ENCODE results near the gene LIMK1. TPM values are rescaled to one million over a fixed set of nuclear protein-coding genes. Genes with fewer than 3 reads are reported as not detected.

LIMK1 gene
- total RNA-seq (10 to 100 TPM in 6 of 7 donors, 1 to 10 TPM in 1; 8.2 to 38.7 (median 29.1) TPM), polyA plus RNA-seq (10 to 100 TPM in 1 of 2 donors, 1 to 10 TPM in 1; 7.6 to 16.5 TPM)
- long read RNA-seq, donor 1, partial matches to known transcripts = 8 of 11 reads
- long read RNA-seq, donor 1, other reads (novel, unspliced or antisense) = 2 of 11 reads
- long read RNA-seq, donor 2, transcript LIMK1-201 (16 exons, 3,219 nt) = major isoform, 14 of 19 reads
- long read RNA-seq, donor 2, partial matches to known transcripts = 5 of 19 reads
- long read RNA-seq, donor 2, other reads (novel, unspliced or antisense) = 0 of 19 reads
- long read RNA-seq, donor 3, partial matches to known transcripts = 1 of 4 reads
- long read RNA-seq, donor 3, other reads (novel, unspliced or antisense) = 2 of 4 reads

DNA sequence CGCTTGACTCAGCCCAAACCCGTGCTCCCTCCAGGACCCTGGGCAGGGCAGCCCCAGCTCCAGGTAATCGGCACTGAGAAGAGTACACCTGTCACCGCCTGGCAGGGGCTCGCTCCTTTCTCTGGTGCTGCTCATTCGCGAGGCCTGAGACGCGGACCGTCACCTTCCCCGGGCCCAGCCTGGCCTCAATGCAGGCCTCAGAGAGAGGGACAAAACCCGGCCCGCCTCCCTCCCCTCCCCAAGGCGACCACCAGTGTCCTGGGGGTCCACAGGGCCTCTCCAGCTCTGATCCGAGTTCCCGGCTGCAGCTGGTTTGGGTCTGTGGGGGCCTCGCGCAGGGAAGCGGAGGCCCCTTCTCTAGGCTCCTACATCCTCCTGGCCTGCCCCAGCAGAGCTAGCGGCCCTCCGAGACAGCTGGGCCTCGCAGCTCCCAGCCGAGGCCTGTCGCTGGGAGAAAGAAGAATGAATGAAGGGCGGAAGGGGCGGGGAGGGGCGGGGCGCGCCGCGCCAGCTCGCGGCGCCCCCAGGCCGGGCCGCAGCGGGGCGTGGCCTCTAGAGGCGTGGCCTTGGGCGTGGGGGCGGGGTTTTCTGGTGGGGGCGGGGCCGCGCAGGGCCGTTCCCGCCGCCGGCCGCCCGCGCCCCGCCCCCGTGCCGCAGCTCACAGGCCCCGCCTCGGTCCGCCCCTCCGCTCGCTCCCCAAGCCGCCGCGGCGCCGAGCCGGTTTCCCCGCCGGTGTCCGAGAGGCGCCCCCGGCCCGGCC is at the start of gene LIMK1:
LIMK1 (plus strand) TSS at position 688 of the 760 bp plus-strand sequence. CDS start 187 bp downstream, outside the sequence.
- no peaks in the 10 kb centered on the region for H3K27me3 ChIP-seq
- 7 to 16% (median 14%) methylated on average over 24 to 71 of the region's 71 CpGs for WGBS, 3 donors
- TF ChIP-seq EP300 (IDR thresholded peaks at IDR 0.05) (no peak), POLR2A (IDR thresholded peaks at IDR 0.05) (no peak)
- TF ChIP-seq, protein P1, sequence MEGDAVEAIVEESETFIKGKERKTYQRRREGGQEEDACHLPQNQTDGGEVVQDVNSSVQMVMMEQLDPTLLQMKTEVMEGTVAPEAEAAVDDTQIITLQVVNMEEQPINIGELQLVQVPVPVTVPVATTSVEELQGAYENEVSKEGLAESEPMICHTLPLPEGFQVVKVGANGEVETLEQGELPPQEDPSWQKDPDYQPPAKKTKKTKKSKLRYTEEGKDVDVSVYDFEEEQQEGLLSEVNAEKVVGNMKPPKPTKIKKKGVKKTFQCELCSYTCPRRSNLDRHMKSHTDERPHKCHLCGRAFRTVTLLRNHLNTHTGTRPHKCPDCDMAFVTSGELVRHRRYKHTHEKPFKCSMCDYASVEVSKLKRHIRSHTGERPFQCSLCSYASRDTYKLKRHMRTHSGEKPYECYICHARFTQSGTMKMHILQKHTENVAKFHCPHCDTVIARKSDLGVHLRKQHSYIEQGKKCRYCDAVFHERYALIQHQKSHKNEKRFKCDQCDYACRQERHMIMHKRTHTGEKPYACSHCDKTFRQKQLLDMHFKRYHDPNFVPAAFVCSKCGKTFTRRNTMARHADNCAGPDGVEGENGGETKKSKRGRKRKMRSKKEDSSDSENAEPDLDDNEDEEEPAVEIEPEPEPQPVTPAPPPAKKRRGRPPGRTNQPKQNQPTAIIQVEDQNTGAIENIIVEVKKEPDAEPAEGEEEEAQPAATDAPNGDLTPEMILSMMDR (IDR thresholded peaks at IDR 0.05) = no peak
- no peaks in the 10 kb centered on the region for H3K9me3 ChIP-seq
- peaks cover 6% of the 10 kb centered on the region for H3K4me1 ChIP-seq (ENCODE audit: insufficient read depth)
- DNase-seq = peak; percentile 76 to 89 (median 86)
- no peaks in the 10 kb centered on the region for H3K36me3 ChIP-seq
- H3K4me3 ChIP-seq = peak within 1 kb of the TSS; percentile 84
- H3K27ac ChIP-seq = peak within 1 kb of the TSS; percentile 12 to 51
- intact Hi-C loops (cut with DNase I) = loop anchor here in 1 of 4 donors (10.0 kb wide), 1 partner anchor 92 kb away; the partner anchor contains the start of gene EIF4H

DNA sequence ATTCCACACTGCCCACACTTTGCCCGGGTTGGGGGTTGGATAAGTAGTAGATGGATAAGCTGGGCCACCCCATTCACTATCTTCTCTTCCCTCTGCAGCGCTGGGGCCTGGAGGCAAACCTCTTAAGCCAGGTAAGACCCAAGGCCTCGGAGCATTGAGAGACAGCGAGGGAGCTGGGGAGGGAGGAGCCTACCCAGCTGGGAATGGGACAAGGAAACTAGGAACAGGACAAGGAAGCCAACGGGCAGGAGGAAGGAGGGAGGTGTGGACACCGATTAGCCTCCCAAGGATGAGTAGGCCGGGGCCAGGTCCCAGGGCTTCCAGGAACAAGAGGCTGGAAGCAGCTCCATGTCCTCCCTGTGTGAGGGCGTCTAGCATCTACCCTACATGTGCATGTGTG is 46.0 kb upstream of the LIMK1 start:
- Histone ChIP-seq H3K27me3 (no peaks in the 10 kb centered on the region), H3K4me3 (no peak overlapping the region), H3K36me3 (no peaks in the 10 kb centered on the region), H3K4me1 (ENCODE audit: insufficient read depth) (peaks cover 5% of the 10 kb centered on the region), H3K27ac (no peak overlapping the region), H3K9me3 (no peaks in the 10 kb centered on the region)
- TF ChIP-seq POLR2A (IDR thresholded peaks at IDR 0.05) = no peak
- TF ChIP-seq EP300 (IDR thresholded peaks at IDR 0.05) = no peak
- TF ChIP-seq, protein P1 (IDR thresholded peaks at IDR 0.05) = no peak
- WGBS, 3 donors = 63 to 85% (median 80%) methylated on average over 8 of the region's 8 CpGs
- peak in 1 of 5 donors; percentile 33 for DNase-seq
- intact Hi-C loops (cut with DNase I) = no loop called here

DNA sequence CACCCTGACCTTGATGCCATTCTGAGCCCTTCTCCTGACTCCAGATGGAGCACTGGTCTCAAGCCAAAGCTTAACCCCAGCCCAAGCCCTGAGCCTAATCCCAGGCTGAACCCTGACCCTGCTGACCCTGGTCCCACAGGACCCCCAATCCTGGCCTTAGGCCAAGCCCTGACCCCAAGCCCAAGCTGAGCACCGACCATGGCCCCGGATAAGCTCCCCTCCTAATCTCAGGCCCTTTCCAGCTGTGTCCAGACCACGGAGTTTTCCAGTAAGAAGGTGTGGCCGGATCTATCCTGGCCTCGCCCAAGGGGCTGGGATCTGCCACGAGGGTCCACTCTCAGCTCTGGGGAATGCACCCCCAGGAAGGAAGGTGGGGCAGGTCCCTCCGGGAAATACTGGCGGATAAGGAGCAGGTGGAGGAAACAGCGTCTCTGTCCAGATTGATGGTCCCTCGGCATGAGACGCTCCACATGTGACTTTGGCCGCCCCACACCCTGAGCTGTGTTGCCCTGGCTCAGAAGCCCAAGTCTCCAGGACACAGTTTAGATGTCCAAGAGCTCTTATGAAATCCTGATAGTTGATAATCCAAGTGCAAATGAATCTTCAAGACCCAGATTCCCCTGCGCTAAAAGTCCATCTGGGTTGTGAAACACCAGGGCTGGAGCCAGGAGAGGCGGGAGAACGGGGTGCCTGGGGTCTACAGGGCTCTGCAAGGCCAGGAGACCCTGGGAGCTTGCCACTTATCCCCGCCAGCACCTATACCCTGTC is 45.2 kb upstream of the LIMK1 start:
- TF ChIP-seq POLR2A (IDR thresholded peaks at IDR 0.05) (no peak), EP300 (IDR thresholded peaks at IDR 0.05) (no peak)
- TF ChIP-seq, protein P1 (IDR thresholded peaks at IDR 0.05) = no peak
- 77 to 90% (median 82%) methylated on average over 16 of the region's 16 CpGs for WGBS, 3 donors
- Histone ChIP-seq H3K4me3 (no peak overlapping the region), H3K9me3 (no peaks in the 10 kb centered on the region), H3K27me3 (no peaks in the 10 kb centered on the region), H3K4me1 (ENCODE audit: insufficient read depth) (peaks cover 8% of the 10 kb centered on the region), H3K36me3 (no peaks in the 10 kb centered on the region), H3K27ac (no peak overlapping the region)
- DNase-seq = peak in 1 of 5 donors; percentile 46
- intact Hi-C loops (cut with DNase I) = no loop called here

DNA sequence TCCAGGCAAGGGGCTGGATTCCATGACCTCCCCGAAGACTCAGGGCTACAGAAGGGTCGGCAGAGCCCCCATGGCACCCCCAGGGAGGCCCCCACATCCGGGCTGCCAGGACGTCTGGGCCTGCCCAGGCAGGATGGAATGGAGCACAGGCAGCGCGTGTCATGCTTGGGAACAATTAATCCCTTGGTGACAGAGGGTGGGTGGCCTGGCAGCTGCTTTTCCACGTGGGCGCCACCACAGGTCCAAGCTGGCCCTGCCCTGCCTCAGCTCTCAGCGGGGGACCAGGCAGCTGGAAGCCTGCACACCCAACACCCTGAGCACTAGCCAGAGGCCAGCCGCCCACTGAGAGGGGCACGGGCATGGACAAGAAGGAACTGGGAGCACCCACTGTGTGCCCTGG is 44.3 kb upstream of the LIMK1 start:
- H3K4me1 ChIP-seq (ENCODE audit: insufficient read depth) = peaks cover 3% of the 10 kb centered on the region
- no peak for DNase-seq
- no peaks in the 10 kb centered on the region for H3K9me3 ChIP-seq
- intact Hi-C loops (cut with DNase I) = no loop called here
- no peaks in the 10 kb centered on the region for H3K36me3 ChIP-seq
- H3K27me3 ChIP-seq = no peaks in the 10 kb centered on the region
- WGBS, 3 donors = 84 to 90% (median 84%) methylated on average over 11 of the region's 11 CpGs
- no peak overlapping the region for H3K4me3 ChIP-seq
- no peak overlapping the region for H3K27ac ChIP-seq
- no peak for TF ChIP-seq EP300 (IDR thresholded peaks at IDR 0.05)
- TF ChIP-seq POLR2A (IDR thresholded peaks at IDR 0.05) = no peak
- TF ChIP-seq, protein P1 (IDR thresholded peaks at IDR 0.05) = no peak
